NCI-H2029 (cell line): ENCODE data around the gene ECPAS.
"Not testable (repeated sequence)": the region's sequence is repeated elsewhere in the genome, so short reads cannot be mapped to it uniquely, and the experiment has no call there.

ENCODE experiments used
- DNase-seq: peaks from one replicate; lab custom pipeline; 2025; lab: John Stamatoyannopoulos, UW

The ECPAS gene, protein sequence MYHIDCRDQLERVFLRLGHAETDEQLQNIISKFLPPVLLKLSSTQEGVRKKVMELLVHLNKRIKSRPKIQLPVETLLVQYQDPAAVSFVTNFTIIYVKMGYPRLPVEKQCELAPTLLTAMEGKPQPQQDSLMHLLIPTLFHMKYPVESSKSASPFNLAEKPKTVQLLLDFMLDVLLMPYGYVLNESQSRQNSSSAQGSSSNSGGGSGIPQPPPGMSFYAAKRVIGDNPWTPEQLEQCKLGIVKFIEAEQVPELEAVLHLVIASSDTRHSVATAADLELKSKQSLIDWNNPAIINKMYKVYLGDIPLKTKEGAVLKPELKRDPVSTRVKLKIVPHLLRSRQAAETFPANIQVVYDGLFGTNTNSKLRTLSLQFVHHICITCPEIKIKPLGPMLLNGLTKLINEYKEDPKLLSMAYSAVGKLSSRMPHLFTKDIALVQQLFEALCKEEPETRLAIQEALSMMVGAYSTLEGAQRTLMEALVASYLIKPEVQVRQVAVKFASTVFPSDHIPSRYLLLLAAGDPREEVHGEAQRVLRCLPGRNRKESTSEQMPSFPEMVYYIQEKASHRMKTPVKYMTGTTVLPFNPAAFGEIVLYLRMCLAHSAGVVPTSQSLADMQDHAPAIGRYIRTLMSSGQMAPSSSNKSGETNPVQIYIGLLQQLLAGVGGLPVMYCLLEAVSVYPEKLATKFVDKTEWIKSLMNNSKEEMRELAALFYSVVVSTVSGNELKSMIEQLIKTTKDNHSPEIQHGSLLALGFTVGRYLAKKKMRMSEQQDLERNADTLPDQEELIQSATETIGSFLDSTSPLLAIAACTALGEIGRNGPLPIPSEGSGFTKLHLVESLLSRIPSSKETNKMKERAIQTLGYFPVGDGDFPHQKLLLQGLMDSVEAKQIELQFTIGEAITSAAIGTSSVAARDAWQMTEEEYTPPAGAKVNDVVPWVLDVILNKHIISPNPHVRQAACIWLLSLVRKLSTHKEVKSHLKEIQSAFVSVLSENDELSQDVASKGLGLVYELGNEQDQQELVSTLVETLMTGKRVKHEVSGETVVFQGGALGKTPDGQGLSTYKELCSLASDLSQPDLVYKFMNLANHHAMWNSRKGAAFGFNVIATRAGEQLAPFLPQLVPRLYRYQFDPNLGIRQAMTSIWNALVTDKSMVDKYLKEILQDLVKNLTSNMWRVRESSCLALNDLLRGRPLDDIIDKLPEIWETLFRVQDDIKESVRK (N-terminal part only)

GRCh38 chr9:111483858-111484571, at the start of gene ECPAS:
ECPAS (minus strand) TSS chr9:111484383; CDS start chr9:111472918, 11,465 bp downstream.
- peak; percentile 56 for DNase-seq

DNA sequence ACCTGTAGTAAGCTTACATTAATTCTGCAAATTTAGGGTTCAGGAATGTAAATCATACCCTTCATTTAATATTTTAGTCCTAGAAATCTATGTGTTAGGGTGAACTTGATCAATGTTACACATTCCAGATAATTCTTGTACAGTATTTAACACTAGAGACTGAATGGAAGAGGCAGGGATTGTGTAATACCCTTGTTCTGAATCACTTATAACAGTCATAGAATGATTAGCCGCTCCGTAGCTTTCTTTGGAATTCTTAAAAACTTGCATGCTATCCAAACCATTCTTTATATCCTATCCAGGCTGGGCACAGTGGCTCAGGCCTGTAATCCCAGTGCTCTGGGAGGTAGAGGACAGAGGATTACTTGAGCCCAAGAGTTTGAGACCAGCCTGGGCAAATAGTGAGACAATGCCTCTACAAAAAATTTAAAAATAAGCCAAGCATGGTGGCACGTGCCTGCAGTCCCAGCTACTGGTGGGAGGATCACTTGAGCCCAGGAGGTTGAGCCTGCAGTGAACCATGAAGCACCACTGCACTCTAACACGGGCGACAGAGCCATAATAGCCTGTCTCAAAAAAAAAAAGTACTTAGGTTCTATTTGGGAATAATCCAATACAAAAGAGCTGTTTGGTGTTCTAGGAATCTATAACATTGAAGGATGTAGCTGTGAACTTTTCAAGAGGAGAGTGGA, 49.1 kb upstream of the ECPAS start:
- no peak for DNase-seq

- no peak for DNase-seq
These were observed 47.5 kb upstream of the ECPAS start for GRCh38 chr9:111531716-111532115.

GRCh38 chr9:111529787-111530186, 45.6 kb upstream of the ECPAS start:
- no peak for DNase-seq

DNA sequence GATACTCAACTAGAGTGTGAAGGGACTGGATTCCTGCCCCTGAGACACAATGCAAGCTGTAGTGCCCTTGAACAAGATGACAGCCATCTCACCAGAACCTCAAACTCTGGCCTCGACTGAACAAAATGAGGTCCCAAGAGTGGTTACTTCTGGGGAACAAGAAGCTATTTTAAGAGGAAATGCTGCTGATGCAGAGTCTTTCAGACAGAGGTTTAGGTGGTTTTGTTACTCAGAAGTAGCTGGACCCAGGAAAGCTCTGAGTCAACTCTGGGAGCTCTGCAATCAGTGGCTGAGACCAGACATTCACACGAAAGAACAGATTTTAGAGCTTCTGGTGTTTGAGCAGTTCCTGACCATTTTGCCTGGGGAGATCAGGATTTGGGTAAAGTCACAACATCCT, 43.2 kb upstream of the ECPAS start:
- no peak for DNase-seq

GRCh38 chr9:111525056-111525977, 41.1 kb upstream of the ECPAS start, which contains the start of gene ZNF483:
ZNF483 (plus strand) TSS chr9:111525179; CDS start chr9:111527396, 2,217 bp downstream.
- DNase-seq: peak; percentile 83

GRCh38 chr9:111524731-111525055, 40.5 kb upstream of the ECPAS start:
- no peak for DNase-seq

GRCh38 chr9:111516061-111516465, 31.9 kb upstream of the ECPAS start:
- no peak for DNase-seq

- no peak for DNase-seq
These were observed 30.8 kb upstream of the ECPAS start for GRCh38 chr9:111514967-111515366.

DNA sequence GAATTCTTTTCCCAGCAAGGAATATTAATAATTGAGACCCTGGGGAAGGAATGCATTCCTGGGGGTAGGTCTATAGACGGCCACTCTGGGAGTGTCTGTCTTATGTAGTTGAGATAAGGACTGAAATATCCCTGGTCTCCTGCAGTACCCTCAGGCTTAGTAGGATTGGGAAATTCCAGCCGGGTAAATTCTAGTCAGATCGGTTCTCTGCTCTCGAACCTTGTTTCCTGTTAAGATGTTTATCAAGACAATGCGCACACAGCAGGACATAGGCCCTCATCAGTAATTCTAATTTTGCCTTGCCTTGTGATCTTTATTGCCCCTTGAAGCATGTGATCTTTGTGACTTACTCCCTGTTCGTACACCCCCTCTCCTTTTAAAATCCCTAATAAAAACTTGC, 27.4 kb upstream of the ECPAS start:
- DNase-seq: not testable (repeated sequence)

DNA sequence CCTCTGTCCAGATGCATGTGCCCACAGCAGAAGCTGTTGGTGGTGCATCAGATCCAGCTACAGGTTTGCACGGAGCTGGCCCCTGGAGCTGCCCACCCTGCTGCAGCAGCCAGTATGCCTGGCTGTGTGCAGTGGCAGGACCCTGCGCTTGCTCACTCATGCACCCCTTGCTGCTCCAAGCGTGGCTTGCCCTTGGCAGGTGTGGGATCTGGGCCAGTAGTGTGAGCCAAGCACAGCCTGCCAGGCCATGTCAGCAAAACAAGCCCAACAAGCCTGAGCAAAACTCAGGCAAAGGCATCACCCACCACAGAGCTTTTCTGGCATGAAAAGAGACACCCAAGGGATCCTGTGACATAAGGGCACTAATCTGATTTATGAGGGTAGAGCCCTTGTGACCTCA, 18.3 kb upstream of the ECPAS start:
- DNase-seq: no peak

GRCh38 chr9:111501648-111502047, 17.5 kb upstream of the ECPAS start:
- DNase-seq: no peak

GRCh38 chr9:111501005-111501562, 16.9 kb upstream of the ECPAS start:
- no peak for DNase-seq

DNA sequence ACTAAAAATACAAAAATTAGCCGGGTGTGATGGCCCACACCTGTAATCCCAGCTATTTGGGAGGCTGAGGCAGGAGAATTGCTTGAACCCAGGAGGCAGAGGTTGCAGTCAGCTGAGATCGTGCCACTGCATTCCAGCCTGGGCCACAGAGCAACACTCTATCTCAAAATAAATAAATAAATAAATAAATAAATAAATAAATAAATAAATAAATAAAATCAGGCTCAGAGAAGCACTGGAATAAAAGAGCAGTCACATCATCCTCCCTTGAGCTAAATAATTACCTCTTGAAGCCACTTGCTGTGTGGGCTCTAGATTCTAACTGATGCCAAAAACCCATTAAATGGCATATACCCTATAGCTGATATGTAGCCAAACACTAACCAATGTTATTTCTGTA, 13.0 kb upstream of the ECPAS start:
- DNase-seq: not testable (repeated sequence)

DNA sequence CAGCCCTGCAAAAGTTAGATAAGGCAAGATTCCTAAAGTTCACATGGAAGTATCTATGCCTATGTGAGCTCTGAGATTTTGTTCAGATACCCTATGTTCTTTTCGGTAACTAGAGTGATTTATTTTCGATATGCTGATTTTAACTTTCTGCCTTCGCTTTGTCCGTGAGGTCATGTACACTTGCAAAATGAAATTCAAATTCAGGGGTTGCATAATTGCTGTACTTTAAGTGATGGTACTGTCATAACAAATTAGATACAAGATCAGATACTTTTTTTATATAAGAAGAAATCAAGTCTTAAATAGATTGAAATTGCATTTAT, 350 bp upstream of the ECPAS start:
- DNase-seq: no peak

- DNase-seq: peak; percentile 53
These were observed 735 bp downstream of the ECPAS start for GRCh38 chr9:111483439-111483857.

- peak; percentile 58 for DNase-seq
These were observed 1.3 kb downstream of the ECPAS start for GRCh38 chr9:111482694-111483438.

GRCh38 chr9:111481885-111482636, 2.1 kb downstream of the ECPAS start:
- peak; percentile 60 for DNase-seq
